ENCODE measurements around the gene GAPDH. TPM values are rescaled to one million over a fixed set of nuclear protein-coding genes. Genes with fewer than 3 reads are reported as not detected.
A peak's percentile ranks its signal among the peaks of the same experiment; 100 is the strongest.
"Not testable (repeated sequence)": the region's sequence is repeated elsewhere in the genome, so short reads cannot be mapped to it uniquely, and the experiment has no call there.

The GAPDH gene
- polyA plus RNA-seq, 2 of the 4 experiments (the other 2 are of a cell fraction) = 6,463 to 10,036 TPM

GRCh38 chr12:6489449-6489848, 44.9 kb upstream of the GAPDH start:
- no peak for DNase-seq (ENCODE audit: low read depth in 1 of 2, low spot score in 1 of 2)
- TF ChIP-seq HES2 (IDR thresholded peaks at IDR 0.05) (no peak), BHLHE40 (IDR thresholded peaks at IDR 0.05; ENCODE audit: low read depth, low read length) (no peak), PHF8 (IDR thresholded peaks at IDR 0.05; ENCODE audit: borderline replicate concordance, low read depth) (no peak), CBX8 (IDR thresholded peaks at IDR 0.05) (no peak), RCOR1 (IDR thresholded peaks at IDR 0.05; ENCODE audit: low read depth, low read length) (no peak), HOXA7 (CRISPR knock-in tag; IDR thresholded peaks at IDR 0.05) (no peak), PBX3 (IDR thresholded peaks at IDR 0.05) (no peak), ELK1 (IDR thresholded peaks at IDR 0.05; ENCODE audit: low read depth, low read length) (no peak), RAD21 (conservative IDR thresholded peaks at IDR 0.05 in 1 of 2, IDR thresholded peaks at IDR 0.05 in 1 of 2) (no peak), JUNB (IDR thresholded peaks at IDR 0.05) (no peak), POLR2AphosphoS2 (conservative IDR thresholded peaks at IDR 0.05; ENCODE audit: low read length) (no peak), ZNF302 (CRISPR knock-in tag; IDR thresholded peaks at IDR 0.05) (no peak), FOSB (CRISPR knock-in tag; IDR thresholded peaks at IDR 0.05) (no peak)
- H3K4me3 ChIP-seq = no peak overlapping the region
- 53% methylated on average over 4 of the region's 4 CpGs for WGBS (ENCODE audit: missing lambda C conversion rate)
- no peak overlapping the region for H3K27ac ChIP-seq
- no peak overlapping the region for H3K4me2 ChIP-seq
- ATAC-seq = no peak
- CTCF ChIA-PET = interaction anchor here (0.7 to 4.3 kb wide), 4 partner anchors 23 to 163 kb away, joined by 3 to 18 read pairs (median 4); no protein-coding TSS in a partner anchor
- POLR2A ChIA-PET = interaction anchor here (2.2 kb wide), 1 partner anchor 19 kb away, joined by 6 read pairs; the partner anchor contains the start of gene VAMP1
- H3K4me1 ChIP-seq = peaks cover 7% of the 10 kb centered on the region; the same call in 2 of the 3 replicates
- no peaks in the 10 kb centered on the region for H3K9me3 ChIP-seq
- no peak for FAIRE-seq

GRCh38 chr12:6490673-6491072, 43.6 kb upstream of the GAPDH start:
- peaks cover 18% of the 10 kb centered on the region for H3K4me1 ChIP-seq
- H3K4me3 ChIP-seq; DNase-seq (ENCODE audit: low read depth in 1 of 2, low spot score in 1 of 2); H3K4me2 ChIP-seq; FAIRE-seq; H3K27ac ChIP-seq; ATAC-seq; H3K9me3 ChIP-seq; POLR2A ChIA-PET: not testable (repeated sequence)
- CTCF ChIA-PET = interaction anchor here (0.6 to 1.8 kb wide), 2 partner anchors 10 to 125 kb away, joined by 3 to 5 read pairs; no protein-coding TSS in a partner anchor
- 95% methylated on average over 1 of the region's 1 CpG for WGBS (ENCODE audit: missing lambda C conversion rate)

GRCh38 chr12:6492838-6493496, 41.4 kb upstream of the GAPDH start, which contains the start of gene MRPL51:
Gene MRPL51 (minus strand): TSS chr12:6493262. CDS start chr12:6493136, 126 bp downstream.
- ChIA-PET POLR2A (interaction anchor here (0.7 to 1.8 kb wide), 20 partner anchors 9 to 260 kb away, joined by 3 to 39 read pairs (median 4); partner anchors contain the start of genes GAPDH, MLF2, NOP2 and VAMP1), CTCF (interaction anchor here (0.7 to 2.1 kb wide), 8 partner anchors 13 to 70 kb away, joined by 3 to 9 read pairs (median 4); partner anchors contain the start of gene VAMP1)
- DNase-seq (ENCODE audit: low read depth in 1 of 2, low spot score in 1 of 2) = peak; percentile 96 to 98
- no peak for TF ChIP-seq ELK1 (IDR thresholded peaks at IDR 0.05; ENCODE audit: low read depth, low read length)
- TF ChIP-seq GATA3 (IDR thresholded peaks at IDR 0.05; ENCODE audit: borderline replicate concordance) = no peak
- TF ChIP-seq JUNB (IDR thresholded peaks at IDR 0.05) = no peak
- TF ChIP-seq CHD4 (IDR thresholded peaks at IDR 0.05; ENCODE audit: borderline replicate concordance) = no peak
- no peak for TF ChIP-seq RCOR1 (IDR thresholded peaks at IDR 0.05; ENCODE audit: low read depth, low read length)
- no peak for TF ChIP-seq CBX2 (IDR thresholded peaks at IDR 0.05; ENCODE audit: borderline replicate concordance, low read depth)
- no peak for TF ChIP-seq EHMT2 (IDR thresholded peaks at IDR 0.05; ENCODE audit: low read depth)
- TF ChIP-seq EP300 (IDR thresholded peaks at IDR 0.05) = no peak
- no peak for TF ChIP-seq EHF (CRISPR knock-in tag; IDR thresholded peaks at IDR 0.05)
- TF ChIP-seq MYC (IDR thresholded peaks at IDR 0.05; ENCODE audit: borderline replicate concordance, low read length) = no peak
- TF ChIP-seq ZNF302 (CRISPR knock-in tag; IDR thresholded peaks at IDR 0.05) = no peak
- TF ChIP-seq PHF8 (IDR thresholded peaks at IDR 0.05; ENCODE audit: borderline replicate concordance, low read depth) = peak; percentile 71; the same call in 1 of the 2 replicates
- TF ChIP-seq HMGXB4 (CRISPR knock-in tag; IDR thresholded peaks at IDR 0.05; ENCODE audit: borderline replicate concordance) = no peak
- TF ChIP-seq CBX8 (IDR thresholded peaks at IDR 0.05) = no peak
- TF ChIP-seq ESRRA (IDR thresholded peaks at IDR 0.05; ENCODE audit: borderline replicate concordance, low read length) = no peak
- TF ChIP-seq RNF2 (IDR thresholded peaks at IDR 0.05; ENCODE audit: borderline replicate concordance, low read depth) = no peak
- no peak for TF ChIP-seq HOXB5 (CRISPR knock-in tag; IDR thresholded peaks at IDR 0.05)
- no peak for TF ChIP-seq HES2 (IDR thresholded peaks at IDR 0.05)
- TF ChIP-seq RFX5 (IDR thresholded peaks at IDR 0.05) = peak; percentile 46; the same call in 1 of the 2 replicates

More at GRCh38 chr12:6492838-6493496, 41.4 kb upstream of the GAPDH start, which contains the start of gene MRPL51:
- ATAC-seq (peak; percentile 93 to 94), FAIRE-seq (no peak)
- 1% methylated on average over 34 of the region's 39 CpGs for WGBS (ENCODE audit: missing lambda C conversion rate)
- Histone ChIP-seq H3K4me1 (peaks cover 25% of the 10 kb centered on the region), H3K4me2 (peak within 1 kb of the TSS; percentile 92), H3K4me3 (peak within 1 kb of the TSS; percentile 80), H3K9me3 (no peaks in the 10 kb centered on the region), H3K27ac (peak within 1 kb of the TSS; percentile 90 to 93)

Data from A549 (cell line).